Panc1 (cell line): ENCODE measurements around the gene DYNC1LI2. TPM values are rescaled to one million over a fixed set of nuclear protein-coding genes. Genes with fewer than 3 reads are reported as not detected.

Source experiments
- ATAC-seq: fragments of 200-7000 bp; cut with Tn5 transposase; 2 replicates; pipeline ENCODE4 v1.9.1; 2020; ENCODE audit warnings: mild to moderate bottlenecking, moderate library complexity
- BruUV-seq: library from RNA; stranded (reverse); fragments of 400-500 nt; replicated peaks from 2 replicates; lab custom pipeline; 2021; lab: Mats Ljungman, UMichigan
- CTCF ChIA-PET: fragments of 300-600 bp; sonication (Branson Sonifier 250); formaldehyde crosslinking; loops from one replicate; lab custom pipeline; 2022; ENCODE audit warnings: antibody characterized with exemption; lab: Charles Lee
- POLR2A ChIA-PET: fragments of 300-600 bp; sonication (Branson Sonifier 250); formaldehyde crosslinking; loops from one replicate; lab custom pipeline; 2022; ENCODE audit warnings: antibody characterized with exemption; lab: Charles Lee
- DNase-seq: peaks from one replicate; pipeline ENCODE4 v3.0.0-alpha.2; 2010; ENCODE audit warnings: low read depth, low spot score
- H3K27ac ChIP-seq: 2 replicates; pipeline ENCODE4 v1.5.1; 2011; ENCODE audit warnings: mild to moderate bottlenecking, low read length, inconsistent platforms
- H3K27me3 ChIP-seq: fragments of 200-500 bp; sonication (Bioruptor generic); 2 replicates; pipeline ENCODE4 v1.6.0; 2014; ENCODE audit warnings: low read length, inconsistent platforms; ENCODE audit not compliant: control insufficient read depth, insufficient read depth
- H3K36me3 ChIP-seq: fragments of 200-500 bp; sonication (Bioruptor generic); 2 replicates; pipeline ENCODE4 v1.5.1; 2014; ENCODE audit warnings: inconsistent platforms, mild to moderate bottlenecking, low read length, moderate library complexity; ENCODE audit not compliant: control insufficient read depth, insufficient read depth
- H3K4me1 ChIP-seq: 2 replicates; pipeline ENCODE4 v1.5.1; 2011; ENCODE audit warnings: inconsistent platforms, mild to moderate bottlenecking, low read length, moderate library complexity; ENCODE audit not compliant: control insufficient read depth, insufficient read depth
- H3K4me3 ChIP-seq, 2 experiments: 2 replicates each; pipeline ENCODE4 v1.5.1; 2011 to 2012; ENCODE audit warnings: low read depth in 2 of 2, low read length in 2 of 2, mild to moderate bottlenecking in 2 of 2, inconsistent platforms in 1 of 2, moderate library complexity in 1 of 2
- H3K9me3 ChIP-seq: fragments of 200-500 bp; sonication (Bioruptor generic); 2 replicates; pipeline ENCODE4 v1.5.1; 2014; ENCODE audit warnings: low read depth, mild to moderate bottlenecking, inconsistent platforms, low read length, moderate library complexity; ENCODE audit not compliant: control insufficient read depth, insufficient read depth
- POLR2AphosphoS5 ChIP-seq: IDR thresholded peaks from 2 replicates; pipeline ENCODE4 v1.6.1; 2012; ENCODE audit warnings: mild to moderate bottlenecking, low read depth, low read length, moderate library complexity
- REST ChIP-seq, 2 experiments: IDR thresholded peaks; 2 replicates each; pipeline ENCODE4 v1.6.1; 2011 to 2012; ENCODE audit warnings: low read depth in 2 of 2, control low read depth in 1 of 2, low read length in 1 of 2, mild to moderate bottlenecking in 1 of 2, moderate library complexity in 1 of 2; ENCODE audit not compliant: insufficient read depth in 1 of 2
- SIN3A ChIP-seq: IDR thresholded peaks from 2 replicates; pipeline ENCODE4 v1.6.1; 2012; ENCODE audit warnings: low read depth, mild to moderate bottlenecking, low read length, moderate library complexity, borderline replicate concordance; ENCODE audit not compliant: insufficient read depth
- TCF7L2 ChIP-seq: IDR thresholded peaks from 2 replicates; pipeline ENCODE4 v1.6.1; 2011; ENCODE audit warnings: mild to moderate bottlenecking, low read depth, low read length, inconsistent platforms
- in situ Hi-C: cut with HindIII; loops from 2 replicates; pipeline ENCODE4 v1.10.0; 2016; ENCODE audit warnings: low sequenced_read_pairs, low pct_unique_long_range_greater_than_20kb
- intact Hi-C: fragments of 100-400 bp; cut with micrococcal nuclease; formaldehyde crosslinking; loops from one replicate; pipeline ENCODE4 v1.10.0; 2022; ENCODE audit not compliant: unreplicated experiment
- total RNA-seq: library from RNA; stranded (reverse); gene quantifications from one replicate; pipeline ENCODE4 v1.2.1, GENCODE V29; 2021; ENCODE audit not compliant: unreplicated experiment
- TF ChIP-seq, protein P1 (sequence below): fragments of 450-650 bp; IDR thresholded peaks from 2 replicates; pipeline ENCODE4 v1.5.1; 2017; ENCODE audit warnings: mild to moderate bottlenecking

Gene DYNC1LI2
- total RNA-seq, 1 experiment from 2014 or later = 103 TPM

DNA sequence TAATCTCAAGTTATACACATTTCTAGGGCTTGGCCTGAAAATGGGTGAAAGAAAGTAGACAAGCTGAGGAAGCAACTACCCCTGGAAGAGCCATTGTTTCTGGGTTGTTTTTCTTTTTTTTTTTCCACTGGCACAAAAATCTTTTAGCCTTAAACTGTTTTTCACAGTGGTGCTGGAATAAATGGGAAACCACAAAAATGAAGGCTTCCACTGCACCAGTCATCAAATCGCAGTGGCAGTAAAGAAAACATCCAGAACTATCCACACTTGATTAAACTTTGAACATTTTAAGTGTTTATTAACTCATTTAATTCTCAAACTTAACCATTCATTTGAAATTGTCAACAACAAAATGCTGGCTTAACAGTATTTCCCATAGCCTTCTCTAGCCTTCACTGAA, 69.1 kb downstream of the DYNC1LI2 start:
- no peak for TF ChIP-seq TCF7L2
- no peak for TF ChIP-seq POLR2AphosphoS5
- no peak for TF ChIP-seq REST (IDR thresholded peaks at IDR 0.05; ENCODE audit: insufficient read depth in 1 of 2, low read depth in 2 of 2, low read length in 1 of 2)
- TF ChIP-seq, protein P1, sequence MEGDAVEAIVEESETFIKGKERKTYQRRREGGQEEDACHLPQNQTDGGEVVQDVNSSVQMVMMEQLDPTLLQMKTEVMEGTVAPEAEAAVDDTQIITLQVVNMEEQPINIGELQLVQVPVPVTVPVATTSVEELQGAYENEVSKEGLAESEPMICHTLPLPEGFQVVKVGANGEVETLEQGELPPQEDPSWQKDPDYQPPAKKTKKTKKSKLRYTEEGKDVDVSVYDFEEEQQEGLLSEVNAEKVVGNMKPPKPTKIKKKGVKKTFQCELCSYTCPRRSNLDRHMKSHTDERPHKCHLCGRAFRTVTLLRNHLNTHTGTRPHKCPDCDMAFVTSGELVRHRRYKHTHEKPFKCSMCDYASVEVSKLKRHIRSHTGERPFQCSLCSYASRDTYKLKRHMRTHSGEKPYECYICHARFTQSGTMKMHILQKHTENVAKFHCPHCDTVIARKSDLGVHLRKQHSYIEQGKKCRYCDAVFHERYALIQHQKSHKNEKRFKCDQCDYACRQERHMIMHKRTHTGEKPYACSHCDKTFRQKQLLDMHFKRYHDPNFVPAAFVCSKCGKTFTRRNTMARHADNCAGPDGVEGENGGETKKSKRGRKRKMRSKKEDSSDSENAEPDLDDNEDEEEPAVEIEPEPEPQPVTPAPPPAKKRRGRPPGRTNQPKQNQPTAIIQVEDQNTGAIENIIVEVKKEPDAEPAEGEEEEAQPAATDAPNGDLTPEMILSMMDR = no peak
- TF ChIP-seq SIN3A = no peak

GRCh38 chr16:66681676-66682075, 69.7 kb downstream of the DYNC1LI2 start:
- intact Hi-C loops = no loop called here
- POLR2A ChIA-PET = no interaction called here
- no TSS peak for BruUV-seq

More for the DNA sequence above, 69.1 kb downstream of the DYNC1LI2 start:
- POLR2A ChIA-PET = no interaction called here
- Histone ChIP-seq H3K27me3 (no peaks in the 10 kb centered on the region), H3K36me3 (no peaks in the 10 kb centered on the region), H3K4me1 (no peaks in the 10 kb centered on the region), H3K27ac (no peak overlapping the region), H3K9me3 (no peaks in the 10 kb centered on the region), H3K4me3 (no peak overlapping the region)
- ATAC-seq = no peak
- in situ Hi-C loops = no loop called here
- BruUV-seq = no TSS peak
- DNase-seq = no peak
- CTCF ChIA-PET = no interaction called here
- intact Hi-C loops = no loop called here

More at GRCh38 chr16:66681676-66682075, 69.7 kb downstream of the DYNC1LI2 start:
- Histone ChIP-seq H3K4me1 (no peaks in the 10 kb centered on the region), H3K27me3 (no peaks in the 10 kb centered on the region), H3K27ac (no peak overlapping the region), H3K9me3 (no peaks in the 10 kb centered on the region), H3K36me3 (no peaks in the 10 kb centered on the region), H3K4me3 (no peak overlapping the region)
- CTCF ChIA-PET = no interaction called here
- TF ChIP-seq POLR2AphosphoS5 (no peak), REST (IDR thresholded peaks at IDR 0.05; ENCODE audit: insufficient read depth in 1 of 2, low read depth in 2 of 2, low read length in 1 of 2) (no peak), SIN3A (no peak), TCF7L2 (no peak)
- TF ChIP-seq, protein P1 = no peak
- in situ Hi-C loops = no loop called here
- DNase-seq = no peak
- no peak for ATAC-seq
